Measurements from ENCODE around the gene HDGF. TPM values are rescaled to one million over a fixed set of nuclear protein-coding genes. Genes with fewer than 3 reads are reported as not detected.

Gene HDGF
- total and polyA plus RNA-seq, 2 of the 8 experiments (the other 6 are each of a cell fraction or from before 2014, with no cell fraction given), result 145 to 391 TPM

- no peak overlapping the region for H3K27ac ChIP-seq (ENCODE audit: low read depth, low read length)
- H4K20me1 ChIP-seq (replicated peaks in 1 of 2; ENCODE audit: control insufficient read depth in 1 of 2, insufficient read depth in 2 of 2, low read length in 2 of 2), result peaks cover 18% of the 10 kb centered on the region in 2 experiments
- TF ChIP-seq SP2 (IDR thresholded peaks at IDR 0.05; ENCODE audit: low read length), result no peak
- TF ChIP-seq RFX5 (IDR thresholded peaks at IDR 0.05; ENCODE audit: borderline replicate concordance, low read depth, low read length), result no peak
- no peak for TF ChIP-seq CEBPB (IDR thresholded peaks at IDR 0.05; ENCODE audit: low read depth, low read length)
- no peak for TF ChIP-seq SP4 (IDR thresholded peaks at IDR 0.05; ENCODE audit: low read length)
- no peak for TF ChIP-seq CTCF (IDR thresholded peaks at IDR 0.05; ENCODE audit: control extremely low read depth in 1 of 3, insufficient read depth in 1 of 3, low read depth in 1 of 3, low read length in 3 of 3)
- no peak for TF ChIP-seq ASH2L (IDR thresholded peaks at IDR 0.05; ENCODE audit: low read length)
- no peak for TF ChIP-seq RXRA (IDR thresholded peaks at IDR 0.05; ENCODE audit: insufficient read depth, low read depth, low read length)
- no peak for TF ChIP-seq POLR2A (IDR thresholded peaks at IDR 0.05; ENCODE audit: control extremely low read depth in 1 of 2, low read depth in 2 of 2, low read length in 2 of 2)
- no peak for TF ChIP-seq SAP30 (IDR thresholded peaks at IDR 0.05; ENCODE audit: insufficient read depth, insufficient replicate concordance, low read length)
- no peak for TF ChIP-seq POLR2AphosphoS5 (IDR thresholded peaks at IDR 0.05; ENCODE audit: low read depth, low read length)
- TF ChIP-seq RBBP5 (IDR thresholded peaks at IDR 0.05; ENCODE audit: borderline replicate concordance, low read depth, low read length), result no peak
Observed at GRCh38 chr1:156773607-156774006, 22.1 kb upstream of the HDGF start.

More at GRCh38 chr1:156773607-156774006, 22.1 kb upstream of the HDGF start:
- Histone ChIP-seq H2BK12ac (ENCODE audit: low read depth, low read length) (no peak overlapping the region), H2AFZ (ENCODE audit: low read length) (no peak overlapping the region), H2BK5ac (ENCODE audit: low read depth, low read length) (no peak overlapping the region), H2BK20ac (ENCODE audit: low read length) (no peak overlapping the region), H3K4ac (replicated peaks; ENCODE audit: insufficient read length, low read depth, low read length) (no peak overlapping the region), H3K14ac (ENCODE audit: insufficient read length) (no peak overlapping the region), H3K9me3 (ENCODE audit: insufficient read depth in 2 of 2, low read depth in 1 of 2, low read length in 1 of 2) (no peaks in the 10 kb centered on the region), H3K4me1 (replicated peaks in 1 of 4; ENCODE audit: control insufficient read depth in 3 of 4, insufficient read depth in 4 of 4, low read length in 3 of 4) (peaks cover 0 to 5% (median 2%) of the 10 kb centered on the region in 4 experiments; a peak in 3 of 7 replicates), H2BK120ac (replicated peaks; ENCODE audit: low read depth, low read length) (no peak overlapping the region), H3K4me2 (ENCODE audit: insufficient read depth in 1 of 2, low read depth in 2 of 2, low read length in 2 of 2) (no peak overlapping the region), H3K23ac (ENCODE audit: insufficient read length) (no peak overlapping the region), H4K5ac (ENCODE audit: insufficient read length, low read depth, low read length) (no peak overlapping the region), H4K91ac (replicated peaks; ENCODE audit: insufficient read length, low read length) (no peak overlapping the region), H3K36me3 (ENCODE audit: control insufficient read depth in 2 of 4, insufficient read depth in 4 of 4, low read length in 3 of 4) (peaks cover 0 to 17% (median 2%) of the 10 kb centered on the region in 4 experiments; a peak in 3 of 8 replicates), H3K18ac (ENCODE audit: extremely low read depth, low read length) (no peak overlapping the region), H3K4me3 (ENCODE audit: extremely low read depth in 1 of 4, insufficient read depth in 2 of 4, low read depth in 3 of 4, low read length in 4 of 4) (no peak overlapping the region), H3K23me2 (ENCODE audit: low read depth, low read length) (no peaks in the 10 kb centered on the region), H4K8ac (ENCODE audit: extremely low read depth, insufficient read depth, low read length) (no peak overlapping the region), H3K79me1 (ENCODE audit: low read depth, low read length) (peaks cover 18% of the 10 kb centered on the region), H2AK5ac (ENCODE audit: low read depth, low read length) (no peak overlapping the region), H3K9ac (replicated peaks in 1 of 4; ENCODE audit: extremely low read depth in 1 of 4, low read depth in 3 of 4, low read length in 3 of 4) (no peak overlapping the region), H3K56ac (replicated peaks; ENCODE audit: insufficient read length, low read depth, low read length) (no peak overlapping the region), H2BK15ac (ENCODE audit: low read length) (no peak overlapping the region), H3K27me3 (replicated peaks in 1 of 4; ENCODE audit: control insufficient read depth in 3 of 4, extremely low read depth in 1 of 4, insufficient read depth in 3 of 4, low read length in 3 of 4) (no peaks in the 10 kb centered on the region), H3K79me2 (ENCODE audit: control insufficient read depth in 1 of 2, insufficient read depth in 2 of 2, low read length in 2 of 2) (peaks cover 36 to 92% of the 10 kb centered on the region in 2 experiments)
- no peak for DNase-seq (ENCODE audit: low read depth in 1 of 2, low spot score in 2 of 2)
- WGBS, 2 experiments (ENCODE audit: extremely low coverage in 1 of 2, insufficient coverage in 1 of 2, insufficient read length in 1 of 2, insufficient replicate concordance in 2 of 2, low coverage in 1 of 2, low lambda C conversion rate in 2 of 2, missing lambda C conversion rate in 1 of 2), result 93% methylated on average over 3 of the region's 3 CpGs; no CpG with 5 or more reads in 1 of the 2 experiments
- CTCF ChIA-PET (ENCODE audit: partially characterized antibody), result interaction anchor here (0.7 to 11.7 kb wide), 12 partner anchors 8 to 114 kb away, joined by 3 to 100 read pairs (median 4); partner anchors contain the start of genes ISG20L2 and METTL25B
- POLR2A ChIA-PET (ENCODE audit: partially characterized antibody), result interaction anchor here (0.5 to 8.2 kb wide), 4 partner anchors 12 to 110 kb away, joined by 3 to 121 read pairs (median 6); partner anchors contain the start of gene HDGF
- FAIRE-seq, result no peak

Data from H1 (cell line).